Caco-2 (cell line): ENCODE data around the gene FRZB. TPM values are rescaled to one million over a fixed set of nuclear protein-coding genes. Genes with fewer than 3 reads are reported as not detected.

Source experiments
- BruUV-seq: library from RNA; stranded (reverse); fragments of 400-500 nt; replicated peaks from 2 replicates; lab custom pipeline; 2021; lab: Mats Ljungman, UMichigan
- CTCF ChIA-PET: fragments of 300-600 bp; sonication (Branson Sonifier 250); formaldehyde crosslinking; loops from one replicate; lab custom pipeline; 2022; ENCODE audit warnings: antibody characterized with exemption; lab: Charles Lee
- POLR2A ChIA-PET: fragments of 300-600 bp; sonication (Branson Sonifier 250); formaldehyde crosslinking; loops from one replicate; lab custom pipeline; 2022; ENCODE audit warnings: antibody characterized with exemption; lab: Charles Lee
- DNase-seq, 2 experiments: peaks; one replicate each; pipeline versions ENCODE4 v3.0.0 to v3.0.0-alpha.2; 2020 to 2022
- H3K27me3 ChIP-seq: replicated peaks from 2 replicates; pipeline ENCODE4 v1.6.0; 2011; ENCODE audit warnings: low read length; ENCODE audit not compliant: control insufficient read depth, insufficient read depth
- H3K36me3 ChIP-seq: 2 replicates; pipeline ENCODE4 v1.5.1; 2011; ENCODE audit warnings: low read length; ENCODE audit not compliant: control insufficient read depth, insufficient read depth
- H3K4me1 ChIP-seq: fragments of 250-450 bp; sonication (Bioruptor Pico); 2 replicates; pipeline ENCODE4 v1.5.1; 2020; ENCODE audit warnings: mild to moderate bottlenecking
- H3K4me3 ChIP-seq: 2 replicates; pipeline ENCODE4 v1.5.1; 2011; ENCODE audit warnings: low read depth, mild to moderate bottlenecking, control low read depth, low read length
- H3K9me3 ChIP-seq: fragments of 250-450 bp; sonication (Bioruptor Pico); 2 replicates; pipeline ENCODE4 v1.5.1; 2020; ENCODE audit warnings: mild to moderate bottlenecking, moderate library complexity
- H3K27ac Mint-ChIP-seq: one replicate; pipeline ENCODE4 v1.8.0; 2022; ENCODE audit warnings: mixed read lengths; ENCODE audit not compliant: unreplicated experiment
- H3K27me3 Mint-ChIP-seq: one replicate; pipeline ENCODE4 v1.8.0; 2022; ENCODE audit warnings: mixed read lengths; ENCODE audit not compliant: insufficient read depth, unreplicated experiment
- H3K36me3 Mint-ChIP-seq: one replicate; pipeline ENCODE4 v1.8.0; 2022; ENCODE audit warnings: mild to moderate bottlenecking, mixed read lengths; ENCODE audit not compliant: insufficient read depth, unreplicated experiment
- H3K4me1 Mint-ChIP-seq: one replicate; pipeline ENCODE4 v1.8.0; 2022; ENCODE audit warnings: low read depth, mixed read lengths; ENCODE audit not compliant: unreplicated experiment
- H3K4me3 Mint-ChIP-seq: one replicate; pipeline ENCODE4 v1.8.0; 2022; ENCODE audit warnings: mild to moderate bottlenecking, moderate library complexity, mixed read lengths; ENCODE audit not compliant: unreplicated experiment
- H3K9me3 Mint-ChIP-seq: one replicate; pipeline ENCODE4 v1.8.0; 2022; ENCODE audit warnings: mixed read lengths; ENCODE audit not compliant: unreplicated experiment
- CTCF ChIP-seq, 2 experiments: fragments of 200-600 bp in 1 of 2; IDR thresholded peaks; 1 replicate in 1 of 2; 2 replicates in 1 of 2; pipeline versions ENCODE4 v1.5.1 to v1.8.0; 2011 to 2022; ENCODE audit warnings: antibody characterized with exemption in 1 of 2, control low read depth in 1 of 2, inconsistent platforms in 1 of 2, low read depth in 1 of 2, low read length in 1 of 2, mild to moderate bottlenecking in 1 of 2, moderate library complexity in 1 of 2; ENCODE audit not compliant: insufficient read depth in 1 of 2, severe bottlenecking in 1 of 2, unreplicated experiment in 1 of 2
- intact Hi-C: fragments of 100-400 bp; cut with micrococcal nuclease; formaldehyde crosslinking; loops from one replicate; pipeline ENCODE4 v1.10.0; 2022; ENCODE audit not compliant: unreplicated experiment
- total RNA-seq: library from RNA; stranded (reverse); gene quantifications from 2 replicates; pipeline ENCODE4 v1.2.3, GENCODE V29; 2022

FRZB gene
- total RNA-seq, 1 experiment from 2014 or later, result not detected

- ChIA-PET POLR2A (no interaction called here), CTCF (interaction anchor here (0.7 kb wide), 1 partner anchor 40 kb away, joined by 3 read pairs; no protein-coding TSS in a partner anchor)
- no peaks in the 10 kb centered on the region for H3K4me1 ChIP-seq
- TF ChIP-seq CTCF (IDR thresholded peaks at IDR 0.05; ENCODE audit: insufficient read depth in 1 of 2, low read depth in 1 of 2, low read length in 1 of 2, severe bottlenecking in 1 of 2, unreplicated experiment in 1 of 2), result no peak
- no peaks in the 10 kb centered on the region for H3K9me3 Mint-ChIP-seq
- H3K4me3 Mint-ChIP-seq, result no peak overlapping the region
- intact Hi-C loops, result no loop called here
- H3K36me3 ChIP-seq, result no peaks in the 10 kb centered on the region
- no TSS peak for BruUV-seq
- H3K27me3 ChIP-seq, result no peaks in the 10 kb centered on the region
- H3K27ac Mint-ChIP-seq, result no peak overlapping the region
- no peaks in the 10 kb centered on the region for H3K36me3 Mint-ChIP-seq
- no peak overlapping the region for H3K4me3 ChIP-seq
- H3K27me3 Mint-ChIP-seq, result no peaks in the 10 kb centered on the region
- no peaks in the 10 kb centered on the region for H3K9me3 ChIP-seq
- H3K4me1 Mint-ChIP-seq, result no peaks in the 10 kb centered on the region
- DNase-seq, result no peak
Measured at GRCh38 chr2:182807319-182807718, 59.1 kb downstream of the FRZB start.

GRCh38 chr2:182804128-182804527 lies 62.3 kb downstream of the FRZB start:
- ChIA-PET POLR2A (interaction anchor here (0.6 kb wide), 1 partner anchor 304 kb away, joined by 10 read pairs; no protein-coding TSS in a partner anchor), CTCF (no interaction called here)
- Histone ChIP-seq H3K36me3 (no peaks in the 10 kb centered on the region), H3K4me1 (no peaks in the 10 kb centered on the region), H3K4me3 (no peak overlapping the region), H3K9me3 (no peaks in the 10 kb centered on the region), H3K27me3 (no peaks in the 10 kb centered on the region)
- Mint-ChIP-seq H3K9me3 (no peaks in the 10 kb centered on the region), H3K27me3 (no peaks in the 10 kb centered on the region), H3K4me3 (no peak overlapping the region), H3K27ac (no peak overlapping the region), H3K36me3 (no peaks in the 10 kb centered on the region), H3K4me1 (no peaks in the 10 kb centered on the region)
- intact Hi-C loops, result loop anchor here (5.0 kb wide), 1 partner anchor 68 kb away; no protein-coding TSS in a partner anchor
- no peak for TF ChIP-seq CTCF (IDR thresholded peaks at IDR 0.05; ENCODE audit: insufficient read depth in 1 of 2, low read depth in 1 of 2, low read length in 1 of 2, severe bottlenecking in 1 of 2, unreplicated experiment in 1 of 2)
- no TSS peak for BruUV-seq
- no peak for DNase-seq

- Mint-ChIP-seq H3K4me3 (no peak overlapping the region), H3K27ac (no peak overlapping the region), H3K9me3 (no peaks in the 10 kb centered on the region), H3K27me3 (no peaks in the 10 kb centered on the region), H3K4me1 (no peaks in the 10 kb centered on the region), H3K36me3 (peaks cover 5% of the 10 kb centered on the region)
- BruUV-seq, result no TSS peak
- POLR2A ChIA-PET, result no interaction called here
- no peaks in the 10 kb centered on the region; the same call in 1 of the 2 replicates for H3K27me3 ChIP-seq
- H3K36me3 ChIP-seq, result no peaks in the 10 kb centered on the region
- DNase-seq, result no peak
- no peak overlapping the region for H3K4me3 ChIP-seq
- no peak for TF ChIP-seq CTCF (IDR thresholded peaks at IDR 0.05; ENCODE audit: insufficient read depth in 1 of 2, low read depth in 1 of 2, low read length in 1 of 2, severe bottlenecking in 1 of 2, unreplicated experiment in 1 of 2)
- H3K4me1 ChIP-seq, result no peaks in the 10 kb centered on the region
- H3K9me3 ChIP-seq, result no peaks in the 10 kb centered on the region
- CTCF ChIA-PET, result no interaction called here
- intact Hi-C loops, result no loop called here
Measured at GRCh38 chr2:182798736-182799135, 67.7 kb downstream of the FRZB start.
